Choroid plexus epithelial cell (primary cell): ENCODE results near the gene NPEPL1.
"Not testable (repeated sequence)": the region's sequence is repeated elsewhere in the genome, so short reads cannot be mapped to it uniquely, and the experiment has no call there.

Experiments
- DNase-seq: peaks from one replicate; pipeline ENCODE4 v3.0.0-alpha.2; 2010; ENCODE audit warnings: low read depth
- H3K4me3 ChIP-seq: 2 replicates; pipeline ENCODE4 v1.5.1; 2011; ENCODE audit warnings: low read depth, mild to moderate bottlenecking, control low read depth, low read length, moderate library complexity
- TF ChIP-seq, protein P1 (sequence below): conservative IDR thresholded peaks from 2 replicates; pipeline ENCODE4 v1.5.1; 2011; ENCODE audit warnings: low read depth, mild to moderate bottlenecking, control low read depth, inconsistent platforms, low read length, moderate library complexity

Gene NPEPL1, protein sequence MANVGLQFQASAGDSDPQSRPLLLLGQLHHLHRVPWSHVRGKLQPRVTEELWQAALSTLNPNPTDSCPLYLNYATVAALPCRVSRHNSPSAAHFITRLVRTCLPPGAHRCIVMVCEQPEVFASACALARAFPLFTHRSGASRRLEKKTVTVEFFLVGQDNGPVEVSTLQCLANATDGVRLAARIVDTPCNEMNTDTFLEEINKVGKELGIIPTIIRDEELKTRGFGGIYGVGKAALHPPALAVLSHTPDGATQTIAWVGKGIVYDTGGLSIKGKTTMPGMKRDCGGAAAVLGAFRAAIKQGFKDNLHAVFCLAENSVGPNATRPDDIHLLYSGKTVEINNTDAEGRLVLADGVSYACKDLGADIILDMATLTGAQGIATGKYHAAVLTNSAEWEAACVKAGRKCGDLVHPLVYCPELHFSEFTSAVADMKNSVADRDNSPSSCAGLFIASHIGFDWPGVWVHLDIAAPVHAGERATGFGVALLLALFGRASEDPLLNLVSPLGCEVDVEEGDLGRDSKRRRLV

DNA sequence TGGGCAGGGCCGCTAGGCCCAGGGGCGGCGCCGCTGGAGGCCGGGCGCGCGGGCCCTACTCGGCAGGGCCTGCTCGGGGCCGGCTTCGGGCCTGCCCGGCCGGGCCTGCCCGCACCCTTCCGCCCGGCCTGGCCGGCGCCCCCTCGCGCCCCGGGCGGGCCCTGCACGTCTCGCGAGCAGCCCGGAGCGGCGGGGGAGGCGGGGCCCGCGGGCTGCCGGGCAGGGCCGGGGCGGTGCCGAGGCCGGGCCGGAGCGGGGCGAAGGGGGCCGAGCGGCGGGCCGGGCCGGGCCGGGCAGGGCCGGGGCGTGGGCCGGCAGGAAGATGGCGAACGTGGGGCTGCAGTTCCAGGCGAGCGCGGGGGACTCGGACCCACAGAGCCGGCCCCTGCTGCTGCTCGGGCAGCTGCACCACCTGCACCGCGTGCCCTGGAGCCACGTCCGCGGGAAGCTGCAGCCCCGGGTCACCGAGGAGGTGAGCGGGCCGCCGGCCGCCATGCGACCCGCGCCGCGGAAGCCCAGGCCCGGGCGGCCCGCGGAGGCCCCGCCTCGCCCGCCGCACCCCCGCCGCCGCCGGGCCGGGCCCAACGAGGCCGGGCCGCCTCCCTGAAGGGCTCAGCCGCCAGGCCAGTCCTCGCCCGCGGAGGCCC is at the start of gene NPEPL1:
Gene NPEPL1 (plus strand): TSS at position 222 of the 647 bp plus-strand sequence. CDS start 101 bp downstream, at position 323.
- peak within 1 kb of the TSS; percentile 64 for H3K4me3 ChIP-seq
- TF ChIP-seq, protein P1, sequence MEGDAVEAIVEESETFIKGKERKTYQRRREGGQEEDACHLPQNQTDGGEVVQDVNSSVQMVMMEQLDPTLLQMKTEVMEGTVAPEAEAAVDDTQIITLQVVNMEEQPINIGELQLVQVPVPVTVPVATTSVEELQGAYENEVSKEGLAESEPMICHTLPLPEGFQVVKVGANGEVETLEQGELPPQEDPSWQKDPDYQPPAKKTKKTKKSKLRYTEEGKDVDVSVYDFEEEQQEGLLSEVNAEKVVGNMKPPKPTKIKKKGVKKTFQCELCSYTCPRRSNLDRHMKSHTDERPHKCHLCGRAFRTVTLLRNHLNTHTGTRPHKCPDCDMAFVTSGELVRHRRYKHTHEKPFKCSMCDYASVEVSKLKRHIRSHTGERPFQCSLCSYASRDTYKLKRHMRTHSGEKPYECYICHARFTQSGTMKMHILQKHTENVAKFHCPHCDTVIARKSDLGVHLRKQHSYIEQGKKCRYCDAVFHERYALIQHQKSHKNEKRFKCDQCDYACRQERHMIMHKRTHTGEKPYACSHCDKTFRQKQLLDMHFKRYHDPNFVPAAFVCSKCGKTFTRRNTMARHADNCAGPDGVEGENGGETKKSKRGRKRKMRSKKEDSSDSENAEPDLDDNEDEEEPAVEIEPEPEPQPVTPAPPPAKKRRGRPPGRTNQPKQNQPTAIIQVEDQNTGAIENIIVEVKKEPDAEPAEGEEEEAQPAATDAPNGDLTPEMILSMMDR, result no peak
- peak; percentile 77 for DNase-seq

DNA sequence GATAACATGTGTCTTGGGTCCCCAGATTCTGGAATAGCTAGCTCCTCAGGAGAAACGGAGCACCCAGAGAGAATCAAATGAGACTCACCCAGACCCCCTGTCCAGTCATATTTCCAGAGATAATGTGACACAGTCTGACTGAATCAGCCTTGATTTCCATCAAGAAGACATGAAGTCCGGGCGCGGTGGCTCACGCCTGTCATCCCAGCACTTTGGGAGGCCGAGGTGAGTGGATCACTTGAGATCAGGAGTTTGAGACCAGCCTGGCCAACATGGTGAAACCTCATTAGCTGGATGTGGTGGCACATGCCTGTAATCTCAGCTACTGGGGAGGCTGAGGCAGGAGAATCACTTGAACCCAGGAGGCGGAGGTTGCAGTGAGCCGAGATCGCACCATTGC is 49.7 kb upstream of the NPEPL1 start:
- DNase-seq, H3K4me3 ChIP-seq: not testable (repeated sequence)

GRCh38 chr20:58645412-58645968 is 47.1 kb upstream of the NPEPL1 start:
- DNase-seq, result peak; percentile 62
- TF ChIP-seq, protein P1, result no peak
- no peak overlapping the region for H3K4me3 ChIP-seq

DNA sequence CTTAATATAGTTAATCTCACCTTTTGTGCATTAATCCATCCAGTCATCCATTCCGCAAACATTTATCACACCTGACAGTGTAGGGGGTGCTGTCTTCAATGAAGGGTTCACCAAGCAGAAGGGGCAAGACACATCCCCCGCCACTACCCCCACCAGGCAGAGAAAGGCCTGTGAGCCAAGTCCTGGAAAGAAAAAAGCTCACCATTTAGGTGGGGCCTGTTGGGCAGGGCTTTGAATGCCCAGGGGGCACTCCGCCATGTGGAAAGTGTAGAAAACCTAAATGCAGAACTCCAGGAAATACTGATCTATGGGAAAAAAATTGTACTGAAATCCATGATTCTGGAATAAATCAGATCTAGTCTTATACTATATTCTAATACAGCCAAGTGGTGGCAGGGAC is 46.3 kb upstream of the NPEPL1 start:
- no peak for DNase-seq
- TF ChIP-seq, protein P1, result no peak
- H3K4me3 ChIP-seq, result no peak overlapping the region

- no peak for DNase-seq
- H3K4me3 ChIP-seq, result no peak overlapping the region
- TF ChIP-seq, protein P1, result no peak
These were observed 45.9 kb upstream of the NPEPL1 start for GRCh38 chr20:58646703-58647102.

DNA sequence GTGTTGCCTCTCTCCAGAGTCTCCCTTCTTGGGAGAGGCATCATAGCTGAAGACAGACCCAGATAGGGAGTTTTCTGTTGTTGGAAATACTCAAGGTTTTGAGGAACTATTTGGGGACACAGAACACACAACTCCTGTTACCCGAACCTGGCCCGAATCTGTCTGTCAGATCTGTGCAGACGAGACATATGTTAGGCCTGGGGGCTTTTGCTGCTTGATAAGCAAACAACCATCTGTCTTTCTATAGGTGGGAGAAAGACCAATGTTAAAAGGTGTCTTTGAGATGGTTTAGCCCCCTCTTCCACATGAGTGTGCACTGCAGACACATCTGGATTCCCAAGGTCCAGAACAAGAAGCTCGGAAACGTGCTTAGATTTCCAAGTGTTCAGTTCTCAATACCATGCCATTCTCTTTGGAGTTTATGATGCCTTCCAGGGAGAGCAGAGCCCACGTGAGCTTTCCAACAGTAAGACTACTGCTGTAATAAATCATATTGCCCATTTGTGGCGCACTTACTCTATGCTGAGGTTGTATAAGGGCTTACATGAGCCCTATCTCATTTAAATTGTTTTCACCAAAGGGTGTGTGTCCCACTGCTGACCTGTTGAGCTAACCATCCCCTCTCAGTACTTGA is 45.3 kb upstream of the NPEPL1 start:
- DNase-seq, result no peak
- TF ChIP-seq, protein P1, result no peak
- no peak overlapping the region for H3K4me3 ChIP-seq

DNA sequence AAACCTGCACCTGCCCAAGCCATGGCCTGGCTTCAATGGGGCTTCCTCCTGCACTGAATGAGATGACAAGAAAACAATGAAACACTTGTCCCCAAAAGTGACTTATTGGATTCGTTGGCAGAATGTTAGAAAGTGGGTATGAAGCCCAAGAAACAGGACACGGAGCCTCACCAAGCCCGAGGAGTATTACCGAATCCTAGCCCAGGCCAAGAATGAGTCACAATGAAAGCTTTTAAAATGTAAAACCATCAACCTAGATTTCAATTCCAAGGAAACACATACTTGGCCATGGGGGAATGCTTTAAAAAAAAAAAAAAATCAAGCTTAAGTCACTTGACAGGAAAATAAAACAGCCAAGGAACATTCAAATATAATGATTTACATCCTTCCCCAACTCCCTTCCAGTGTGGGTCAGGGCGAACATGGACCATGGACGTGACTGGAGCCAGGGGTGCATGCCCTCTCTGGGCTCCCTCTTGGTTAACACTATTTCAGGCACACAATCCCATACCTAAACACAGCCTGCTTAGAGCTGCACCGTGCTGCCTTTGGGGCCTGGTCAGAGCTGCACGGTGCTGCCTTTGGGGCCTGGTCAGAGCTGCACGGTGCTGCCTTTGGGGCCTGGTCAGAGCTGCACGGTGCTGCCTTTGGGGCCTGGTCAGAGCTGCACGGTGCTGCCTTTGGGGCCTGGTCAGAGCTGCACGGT is 44.7 kb upstream of the NPEPL1 start:
- DNase-seq, result peak; percentile 40
- no peak overlapping the region for H3K4me3 ChIP-seq
- TF ChIP-seq, protein P1, result no peak

GRCh38 chr20:58648502-58648825 is 44.1 kb upstream of the NPEPL1 start:
- not testable (repeated sequence) for DNase-seq, H3K4me3 ChIP-seq
